Natural killer cell (primary cell): ENCODE measurements around the gene PRPF6. TPM values are rescaled to one million over a fixed set of nuclear protein-coding genes. Genes with fewer than 3 reads are reported as not detected.

Source experiments
- ATAC-seq, 3 donors: fragments of 150-1000 bp in 2 of 3; fragments of 200-7000 bp in 1 of 3; cut with Tn5 transposase; 1 replicate in 1 of 3; 2 replicates in 2 of 3; pipeline ENCODE4 v1.10.0; 2021; ENCODE audit warnings: mild to moderate bottlenecking in 2 of 3, moderate library complexity in 2 of 3
- DNase-seq, 2 donors: peaks; one replicate each; pipeline versions ENCODE4 v3.0.0 to v3.0.0-alpha.2; 2013 to 2021; ENCODE audit warnings: mixed read lengths in 1 of 2
- H3K27ac ChIP-seq: one replicate; pipeline ENCODE4 v1.5.1; 2013; ENCODE audit warnings: mild to moderate bottlenecking, low read length
- H3K27me3 ChIP-seq: one replicate; pipeline ENCODE4 v1.6.1; 2013; ENCODE audit warnings: low read length; ENCODE audit not compliant: control insufficient read depth, insufficient read depth
- H3K36me3 ChIP-seq: one replicate; pipeline ENCODE4 v1.6.1; 2013; ENCODE audit warnings: low read length; ENCODE audit not compliant: control insufficient read depth, insufficient read depth
- H3K4me1 ChIP-seq: one replicate; pipeline ENCODE4 v1.6.1; 2013; ENCODE audit warnings: low read length; ENCODE audit not compliant: control insufficient read depth, insufficient read depth
- H3K4me3 ChIP-seq: one replicate; pipeline ENCODE4 v1.5.1; 2013; ENCODE audit warnings: low read length
- H3K9me3 ChIP-seq: one replicate; pipeline ENCODE4 v1.6.1; 2013; ENCODE audit warnings: low read length; ENCODE audit not compliant: control insufficient read depth, insufficient read depth
- H3K27ac Mint-ChIP-seq, 2 donors: one replicate each; pipeline ENCODE4 v1.8.0; 2022; ENCODE audit warnings: mild to moderate bottlenecking in 2 of 2, mixed read lengths in 2 of 2, moderate library complexity in 1 of 2
- H3K27me3 Mint-ChIP-seq, 2 donors: one replicate each; pipeline ENCODE4 v1.8.0; 2022; ENCODE audit warnings: low read depth in 2 of 2, mixed read lengths in 2 of 2
- H3K36me3 Mint-ChIP-seq: one replicate; pipeline ENCODE4 v1.8.0; 2022; ENCODE audit warnings: mixed read lengths
- H3K4me1 Mint-ChIP-seq, 2 donors: one replicate each; pipeline ENCODE4 v1.8.0; 2022; ENCODE audit warnings: mixed read lengths in 2 of 2
- H3K4me3 Mint-ChIP-seq: one replicate; pipeline ENCODE4 v1.8.0; 2022; ENCODE audit warnings: mild to moderate bottlenecking, moderate library complexity, mixed read lengths
- H3K9me3 Mint-ChIP-seq, 2 donors: one replicate each; pipeline ENCODE4 v1.8.0; 2022; ENCODE audit warnings: mixed read lengths in 2 of 2
- CTCF ChIP-seq: fragments of 200-600 bp; IDR thresholded peaks from one replicate; pipeline ENCODE4 v1.8.0; 2022; ENCODE audit warnings: antibody characterized with exemption
- WGBS: methylation state at CpG from one replicate; pipeline ENCODE4 v1.1.7; 2013; ENCODE audit warnings: missing lambda C conversion rate; ENCODE audit not compliant: insufficient coverage; 5-methylcytosine and 5-hydroxymethylcytosine counted together
- intact Hi-C: fragments of 100-400 bp; cut with micrococcal nuclease; formaldehyde crosslinking; loops from one replicate; pipeline ENCODE4 v1.14.2; 2022
- total RNA-seq, 4 donors: library from RNA; stranded (reverse); fragments of 120-200 nt in 1 of 4; gene quantifications; one replicate each; pipeline versions ENCODE4 v1.2.3 to v1.2.4, GENCODE V29; 2013 to 2022

Gene PRPF6
- total RNA-seq, 3 donors from 2014 or later (not counting 1 experiment from before 2014, with no cell fraction given) = 52.7 to 63.0 (median 55.0) TPM

GRCh38 chr20:64027981-64028685, 47.2 kb downstream of the PRPF6 start:
- Histone ChIP-seq H3K4me1 (no peaks in the 10 kb centered on the region), H3K9me3 (no peaks in the 10 kb centered on the region), H3K4me3 (no peak overlapping the region), H3K27ac (no peak overlapping the region), H3K36me3 (peaks cover 91% of the 10 kb centered on the region), H3K27me3 (no peaks in the 10 kb centered on the region)
- H3K4me1 Mint-ChIP-seq = peaks cover 0 to 6% of the 10 kb centered on the region in 2 donors
- no peaks in the 10 kb centered on the region for H3K36me3 Mint-ChIP-seq
- no peak for TF ChIP-seq CTCF
- no peak overlapping the region for H3K27ac Mint-ChIP-seq
- H3K4me3 Mint-ChIP-seq = no peak overlapping the region
- WGBS = 98% methylated on average over 24 of the region's 24 CpGs
- no peaks in the 10 kb centered on the region for H3K9me3 Mint-ChIP-seq
- DNase-seq (no peak), ATAC-seq (no peak)
- intact Hi-C loops = no loop called here
- no peaks in the 10 kb centered on the region for H3K27me3 Mint-ChIP-seq

GRCh38 chr20:64029293-64030117, 48.6 kb downstream of the PRPF6 start:
- Mint-ChIP-seq H3K4me1 (no peaks in the 10 kb centered on the region), H3K36me3 (no peaks in the 10 kb centered on the region), H3K4me3 (no peak overlapping the region), H3K9me3 (no peaks in the 10 kb centered on the region), H3K27ac (no peak overlapping the region), H3K27me3 (no peaks in the 10 kb centered on the region)
- H3K27ac ChIP-seq = no peak overlapping the region
- intact Hi-C loops = no loop called here
- DNase-seq (no peak), ATAC-seq (no peak)
- H3K4me1 ChIP-seq = peaks cover 7% of the 10 kb centered on the region
- no peaks in the 10 kb centered on the region for H3K27me3 ChIP-seq
- H3K9me3 ChIP-seq = no peaks in the 10 kb centered on the region
- H3K36me3 ChIP-seq = peaks cover 80% of the 10 kb centered on the region
- 96% methylated on average over 38 of the region's 38 CpGs for WGBS
- TF ChIP-seq CTCF = no peak
- H3K4me3 ChIP-seq = no peak overlapping the region

GRCh38 chr20:64030371-64031134, 49.6 kb downstream of the PRPF6 start:
- Mint-ChIP-seq H3K27ac (peak overlapping the region in 1 of 2 donors; percentile 56), H3K4me3 (no peak overlapping the region), H3K36me3 (no peaks in the 10 kb centered on the region), H3K4me1 (no peaks in the 10 kb centered on the region), H3K27me3 (no peaks in the 10 kb centered on the region), H3K9me3 (no peaks in the 10 kb centered on the region)
- Histone ChIP-seq H3K4me3 (no peak overlapping the region), H3K4me1 (peaks cover 13% of the 10 kb centered on the region), H3K9me3 (no peaks in the 10 kb centered on the region), H3K27ac (no peak overlapping the region), H3K27me3 (no peaks in the 10 kb centered on the region), H3K36me3 (peaks cover 69% of the 10 kb centered on the region)
- WGBS = 97% methylated on average over 20 of the region's 20 CpGs
- DNase-seq = no peak
- no peak for ATAC-seq
- TF ChIP-seq CTCF = no peak
- intact Hi-C loops = no loop called here
